Activated CD4-positive, alpha-beta T cell treated with anti-CD3 and anti-CD28 coated beads, Interleukin-2, amount 50 U/mL, for 48 hours (primary cell): Measurements from ENCODE around the gene PTPRF.
"Not testable (repeated sequence)": the region's sequence is repeated elsewhere in the genome, so short reads cannot be mapped to it uniquely, and the experiment has no call there.

ENCODE experiments used
- DNase-seq, 2 experiments: peaks; one replicate each; pipeline ENCODE4 v3.0.0-alpha.2; 2020

PTPRF gene

DNA sequence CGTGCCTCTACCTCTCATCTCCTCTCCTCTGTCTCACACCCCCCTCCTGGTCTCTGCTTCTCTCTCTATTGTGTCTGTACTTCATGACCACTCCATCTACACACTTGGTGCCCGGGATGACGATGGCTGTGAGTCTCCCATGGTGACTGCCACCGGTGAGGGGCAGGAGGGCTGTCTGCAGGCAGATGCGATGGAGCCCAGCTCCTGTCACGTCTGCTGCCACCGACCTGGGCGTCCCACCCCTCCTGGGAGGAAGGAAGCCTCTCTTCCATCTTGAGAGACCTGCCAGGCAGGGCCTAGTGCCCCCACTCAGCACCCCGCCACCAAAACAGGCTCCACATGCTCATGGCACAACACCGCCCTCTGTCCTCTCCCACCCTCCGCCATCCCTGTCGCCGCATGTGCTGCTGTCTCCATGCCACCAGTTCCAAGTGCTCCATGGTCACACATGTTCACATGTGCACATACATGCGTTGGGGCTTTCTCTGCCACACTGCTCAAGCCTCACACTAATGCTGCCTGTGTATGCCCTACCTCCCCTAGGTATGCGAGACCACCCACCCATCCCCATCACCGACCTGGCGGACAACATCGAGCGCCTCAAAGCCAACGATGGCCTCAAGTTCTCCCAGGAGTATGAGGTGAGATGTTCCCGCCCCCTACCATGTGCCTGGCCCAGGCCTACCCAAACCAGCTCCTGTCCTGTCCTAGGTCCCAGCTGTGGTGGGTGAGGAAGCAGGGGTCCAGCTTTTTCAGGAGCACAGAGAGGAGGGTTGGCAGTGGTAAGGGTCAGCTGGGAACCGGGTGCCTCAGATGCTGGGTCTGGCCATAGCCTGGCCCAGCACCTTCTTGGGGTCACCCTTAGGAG, 82.6 kb downstream of the PTPRF start:
- no peak for DNase-seq

DNA sequence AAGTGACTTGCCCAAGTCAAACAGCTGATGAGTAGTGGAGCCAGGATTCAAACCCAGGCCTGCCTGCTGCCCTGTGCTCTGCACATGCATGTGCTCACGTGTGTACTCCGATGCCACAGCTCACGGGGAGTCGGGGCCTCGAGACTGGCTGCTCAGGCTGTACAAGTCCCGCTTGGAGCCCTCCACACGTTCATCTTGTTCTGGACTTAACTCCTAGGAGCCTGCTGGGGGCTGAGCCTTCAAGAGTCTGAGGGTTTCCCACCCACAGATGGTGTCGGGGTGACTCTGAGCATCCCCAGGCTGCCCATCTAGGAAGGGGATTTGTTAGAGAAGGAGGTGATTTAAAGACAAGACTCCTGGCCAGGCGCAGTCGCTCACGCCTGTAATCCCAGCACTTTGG, 83.5 kb downstream of the PTPRF start:
- no peak for DNase-seq

DNA sequence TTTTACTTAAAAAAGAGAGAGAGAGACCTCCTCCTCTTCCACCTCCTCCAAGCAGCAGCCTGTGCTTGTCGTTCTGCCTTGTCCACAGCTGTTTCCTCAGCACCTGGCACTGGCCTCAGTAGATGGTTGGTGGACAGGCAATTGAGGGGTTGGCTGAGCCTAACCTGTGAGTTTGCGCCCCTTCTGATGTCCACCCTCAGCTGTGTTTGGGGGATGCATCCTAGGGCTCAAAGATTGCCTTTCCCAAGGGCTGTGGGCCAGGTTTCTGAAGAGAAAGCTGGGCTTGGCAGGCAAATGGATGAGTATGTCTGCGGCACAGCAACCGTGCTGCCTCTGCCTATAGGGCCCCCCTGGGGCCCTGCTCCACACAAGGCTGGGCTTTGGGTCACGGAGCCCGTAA, 84.2 kb downstream of the PTPRF start:
- no peak for DNase-seq

DNA sequence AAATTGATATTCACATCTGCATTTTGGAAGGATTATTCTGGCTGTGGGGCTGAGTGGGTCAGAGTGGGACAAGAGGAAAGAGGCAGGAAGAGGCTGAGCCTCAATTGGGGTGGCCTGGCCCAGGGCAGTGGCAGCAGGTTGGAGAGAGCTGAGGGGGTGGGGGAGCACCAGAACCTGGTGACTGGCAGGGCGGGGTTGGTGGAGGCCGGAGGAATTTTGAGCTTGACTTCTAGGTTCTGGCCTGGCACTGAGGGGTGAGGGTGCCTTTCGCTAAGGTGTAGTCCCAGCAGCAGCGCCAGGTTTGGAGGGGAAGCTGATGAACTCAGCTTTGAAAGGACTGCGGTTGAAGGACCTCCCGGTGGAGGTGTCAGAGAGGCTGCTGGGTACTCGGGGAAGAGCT, 85.7 kb downstream of the PTPRF start:
- DNase-seq: no peak

DNA sequence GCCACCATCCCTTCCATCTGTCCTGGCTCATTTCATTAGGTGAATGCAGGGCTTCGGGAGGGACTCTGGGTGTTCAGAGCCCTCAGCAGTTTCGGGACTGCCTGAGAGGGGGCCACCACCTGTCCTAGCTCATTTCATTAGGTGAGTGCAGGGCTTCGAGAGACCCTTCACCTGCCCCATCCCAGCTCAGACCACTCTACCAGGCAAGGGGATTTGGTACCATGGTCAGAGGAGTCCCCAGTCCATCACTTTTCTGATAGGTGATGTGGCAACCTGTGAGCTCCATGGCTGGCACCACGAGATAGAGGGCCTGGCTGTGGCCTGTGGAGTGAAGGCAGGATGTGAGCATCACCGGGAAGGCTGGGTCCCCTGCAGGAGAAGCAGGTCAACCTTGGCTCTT, 86.3 kb downstream of the PTPRF start:
- DNase-seq: no peak

DNA sequence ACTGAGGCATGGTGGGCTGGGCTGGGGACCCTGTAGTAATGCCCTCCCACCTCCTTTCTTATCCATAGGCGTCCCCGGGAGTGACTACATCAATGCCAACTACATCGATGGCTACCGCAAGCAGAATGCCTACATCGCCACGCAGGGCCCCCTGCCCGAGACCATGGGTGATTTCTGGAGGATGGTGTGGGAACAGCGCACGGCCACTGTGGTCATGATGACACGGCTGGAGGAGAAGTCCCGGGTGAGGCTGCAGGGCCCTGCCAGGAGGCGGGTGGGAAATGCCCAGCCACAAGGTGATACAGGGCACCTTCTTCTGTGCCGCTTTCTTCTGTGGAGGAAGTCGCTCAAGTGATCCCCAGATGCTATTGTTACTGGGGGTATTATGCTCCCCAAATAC, 87.0 kb downstream of the PTPRF start:
- DNase-seq: no peak

DNA sequence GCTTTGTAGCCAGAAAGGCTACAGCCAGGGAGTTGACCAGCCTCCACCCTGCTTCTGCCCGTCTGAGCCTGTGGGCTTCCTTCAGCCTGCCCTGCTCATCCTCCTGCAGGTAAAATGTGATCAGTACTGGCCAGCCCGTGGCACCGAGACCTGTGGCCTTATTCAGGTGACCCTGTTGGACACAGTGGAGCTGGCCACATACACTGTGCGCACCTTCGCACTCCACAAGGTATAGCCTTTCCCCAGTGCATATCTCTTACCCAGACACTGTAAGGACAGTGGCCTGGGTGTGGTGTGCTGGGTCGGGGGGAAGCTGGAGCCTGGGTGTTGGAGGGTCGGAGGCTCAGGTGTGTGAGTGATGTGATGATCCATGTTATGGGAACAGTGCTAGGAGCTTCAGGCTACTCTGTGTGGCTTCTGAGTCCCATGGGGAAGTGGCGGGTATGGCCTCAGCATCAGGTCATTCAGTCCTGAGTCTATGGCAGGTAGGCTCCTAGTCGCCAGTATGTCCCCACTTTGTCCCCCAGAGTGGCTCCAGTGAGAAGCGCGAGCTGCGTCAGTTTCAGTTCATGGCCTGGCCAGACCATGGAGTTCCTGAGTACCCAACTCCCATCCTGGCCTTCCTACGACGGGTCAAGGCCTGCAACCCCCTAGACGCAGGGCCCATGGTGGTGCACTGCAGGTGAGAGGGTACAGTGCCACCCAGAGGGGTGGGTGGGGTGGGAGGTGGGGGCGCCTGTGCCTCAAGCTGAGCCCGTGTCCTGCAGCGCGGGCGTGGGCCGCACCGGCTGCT, 88.0 kb downstream of the PTPRF start:
- no peak for DNase-seq

DNA sequence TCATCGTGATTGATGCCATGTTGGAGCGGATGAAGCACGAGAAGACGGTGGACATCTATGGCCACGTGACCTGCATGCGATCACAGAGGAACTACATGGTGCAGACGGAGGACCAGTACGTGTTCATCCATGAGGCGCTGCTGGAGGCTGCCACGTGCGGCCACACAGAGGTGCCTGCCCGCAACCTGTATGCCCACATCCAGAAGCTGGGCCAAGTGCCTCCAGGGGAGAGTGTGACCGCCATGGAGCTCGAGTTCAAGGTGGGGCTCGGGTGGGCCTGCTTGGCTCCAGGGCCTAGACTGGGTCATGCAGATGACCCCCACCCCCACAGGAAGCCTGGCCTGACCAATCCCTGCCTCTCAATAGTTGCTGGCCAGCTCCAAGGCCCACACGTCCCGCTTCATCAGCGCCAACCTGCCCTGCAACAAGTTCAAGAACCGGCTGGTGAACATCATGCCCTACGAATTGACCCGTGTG, 88.7 kb downstream of the PTPRF start:
- DNase-seq: no peak

DNA sequence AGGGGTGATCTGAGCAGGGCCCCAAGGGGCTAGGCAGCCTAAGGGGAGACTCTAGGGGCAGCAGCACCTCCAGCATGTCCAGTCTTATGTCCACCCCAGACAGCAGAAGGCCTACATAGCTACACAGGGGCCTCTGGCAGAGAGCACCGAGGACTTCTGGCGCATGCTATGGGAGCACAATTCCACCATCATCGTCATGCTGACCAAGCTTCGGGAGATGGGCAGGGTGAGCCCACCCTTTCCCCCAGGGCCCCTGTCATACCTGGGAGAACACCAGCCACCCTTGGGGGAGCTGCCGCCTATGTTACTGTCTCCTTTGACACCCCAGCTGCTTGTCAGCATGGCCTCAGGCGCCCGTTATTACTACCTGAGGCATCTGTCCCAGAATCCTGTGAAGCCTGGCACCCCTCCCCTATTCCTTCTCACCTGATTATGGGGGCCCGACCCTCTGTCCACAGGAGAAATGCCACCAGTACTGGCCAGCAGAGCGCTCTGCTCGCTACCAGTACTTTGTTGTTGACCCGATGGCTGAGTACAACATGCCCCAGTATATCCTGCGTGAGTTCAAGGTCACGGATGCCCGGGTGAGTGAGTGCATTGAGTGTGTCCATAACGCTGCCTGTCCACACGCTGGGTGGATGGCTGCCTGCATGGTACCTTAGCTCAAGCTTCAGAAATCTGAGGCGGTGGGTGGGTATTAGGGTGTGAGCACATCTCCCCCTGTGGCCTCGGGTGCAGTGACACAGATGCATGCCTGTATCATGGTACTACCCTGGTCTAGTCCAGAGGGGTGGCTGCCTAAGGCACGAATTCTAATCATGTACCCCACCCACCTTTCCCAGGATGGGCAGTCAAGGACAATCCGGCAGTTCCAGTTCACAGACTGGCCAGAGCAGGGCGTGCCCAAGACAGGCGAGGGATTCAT, 89.6 kb downstream of the PTPRF start:
- no peak for DNase-seq

DNA sequence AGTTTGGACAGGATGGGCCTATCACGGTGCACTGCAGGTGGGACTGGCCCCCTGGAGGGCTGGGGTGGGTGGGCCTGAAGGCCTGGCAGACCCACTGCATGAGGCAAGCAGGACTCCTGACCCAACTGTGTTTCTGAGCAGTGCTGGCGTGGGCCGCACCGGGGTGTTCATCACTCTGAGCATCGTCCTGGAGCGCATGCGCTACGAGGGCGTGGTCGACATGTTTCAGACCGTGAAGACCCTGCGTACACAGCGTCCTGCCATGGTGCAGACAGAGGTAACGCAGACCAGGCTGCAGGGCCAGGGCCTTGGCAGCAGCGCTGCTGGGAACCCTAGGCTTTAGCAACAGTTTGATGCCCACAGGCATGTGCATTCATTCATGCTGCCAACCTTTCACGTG, 90.3 kb downstream of the PTPRF start:
- no peak for DNase-seq

DNA sequence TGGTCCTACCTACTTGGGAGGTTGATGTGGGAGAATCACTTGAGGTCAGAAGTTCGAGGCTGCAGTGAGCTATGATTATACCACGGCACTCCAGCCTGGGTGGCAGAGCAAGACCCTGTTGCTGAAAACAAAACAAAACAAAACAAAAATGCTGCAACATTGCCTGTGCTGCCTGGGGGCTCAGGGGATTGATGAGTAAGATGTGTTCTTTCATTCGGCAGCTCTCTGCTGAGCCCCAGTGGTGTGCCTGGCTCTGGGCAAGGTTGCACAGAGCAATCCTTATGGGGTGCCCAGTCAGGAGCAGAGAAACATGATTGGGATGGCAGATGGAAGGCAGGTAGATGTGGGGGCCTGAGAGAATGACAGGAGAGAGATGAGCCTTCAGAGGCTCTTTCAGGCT, 90.7 kb downstream of the PTPRF start:
- no peak for DNase-seq

DNA sequence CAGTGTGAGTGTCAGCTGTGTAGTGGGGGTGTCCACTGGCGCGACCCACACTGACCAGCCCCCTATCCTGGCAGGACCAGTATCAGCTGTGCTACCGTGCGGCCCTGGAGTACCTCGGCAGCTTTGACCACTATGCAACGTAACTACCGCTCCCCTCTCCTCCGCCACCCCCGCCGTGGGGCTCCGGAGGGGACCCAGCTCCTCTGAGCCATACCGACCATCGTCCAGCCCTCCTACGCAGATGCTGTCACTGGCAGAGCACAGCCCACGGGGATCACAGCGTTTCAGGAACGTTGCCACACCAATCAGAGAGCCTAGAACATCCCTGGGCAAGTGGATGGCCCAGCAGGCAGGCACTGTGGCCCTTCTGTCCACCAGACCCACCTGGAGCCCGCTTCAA, 91.2 kb downstream of the PTPRF start:
- no peak for DNase-seq

DNA sequence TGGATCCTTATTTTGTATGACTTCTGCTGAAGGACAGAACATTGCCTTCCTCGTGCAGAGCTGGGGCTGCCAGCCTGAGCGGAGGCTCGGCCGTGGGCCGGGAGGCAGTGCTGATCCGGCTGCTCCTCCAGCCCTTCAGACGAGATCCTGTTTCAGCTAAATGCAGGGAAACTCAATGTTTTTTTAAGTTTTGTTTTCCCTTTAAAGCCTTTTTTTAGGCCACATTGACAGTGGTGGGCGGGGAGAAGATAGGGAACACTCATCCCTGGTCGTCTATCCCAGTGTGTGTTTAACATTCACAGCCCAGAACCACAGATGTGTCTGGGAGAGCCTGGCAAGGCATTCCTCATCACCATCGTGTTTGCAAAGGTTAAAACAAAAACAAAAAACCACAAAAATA, 91.8 kb downstream of the PTPRF start:
- no peak for DNase-seq

DNA sequence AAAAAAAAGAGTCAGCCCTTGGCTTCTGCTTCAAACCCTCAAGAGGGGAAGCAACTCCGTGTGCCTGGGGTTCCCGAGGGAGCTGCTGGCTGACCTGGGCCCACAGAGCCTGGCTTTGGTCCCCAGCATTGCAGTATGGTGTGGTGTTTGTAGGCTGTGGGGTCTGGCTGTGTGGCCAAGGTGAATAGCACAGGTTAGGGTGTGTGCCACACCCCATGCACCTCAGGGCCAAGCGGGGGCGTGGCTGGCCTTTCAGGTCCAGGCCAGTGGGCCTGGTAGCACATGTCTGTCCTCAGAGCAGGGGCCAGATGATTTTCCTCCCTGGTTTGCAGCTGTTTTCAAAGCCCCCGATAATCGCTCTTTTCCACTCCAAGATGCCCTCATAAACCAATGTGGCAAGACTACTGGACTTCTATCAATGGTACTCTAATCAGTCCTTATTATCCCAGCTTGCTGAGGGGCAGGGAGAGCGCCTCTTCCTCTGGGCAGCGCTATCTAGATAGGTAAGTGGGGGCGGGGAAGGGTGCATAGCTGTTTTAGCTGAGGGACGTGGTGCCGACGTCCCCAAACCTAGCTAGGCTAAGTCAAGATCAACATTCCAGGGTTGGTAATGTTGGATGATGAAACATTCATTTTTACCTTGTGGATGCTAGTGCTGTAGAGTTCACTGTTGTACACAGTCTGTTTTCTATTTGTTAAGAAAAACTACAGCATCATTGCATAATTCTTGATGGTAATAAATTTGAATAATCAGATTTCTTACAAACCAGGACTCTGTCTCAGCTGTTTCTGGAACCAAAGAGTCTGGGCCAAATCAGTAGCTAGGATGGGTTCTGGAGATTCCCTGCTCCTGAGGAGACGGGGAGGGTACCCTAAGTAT, 92.5 kb downstream of the PTPRF start:
- no peak for DNase-seq

DNA sequence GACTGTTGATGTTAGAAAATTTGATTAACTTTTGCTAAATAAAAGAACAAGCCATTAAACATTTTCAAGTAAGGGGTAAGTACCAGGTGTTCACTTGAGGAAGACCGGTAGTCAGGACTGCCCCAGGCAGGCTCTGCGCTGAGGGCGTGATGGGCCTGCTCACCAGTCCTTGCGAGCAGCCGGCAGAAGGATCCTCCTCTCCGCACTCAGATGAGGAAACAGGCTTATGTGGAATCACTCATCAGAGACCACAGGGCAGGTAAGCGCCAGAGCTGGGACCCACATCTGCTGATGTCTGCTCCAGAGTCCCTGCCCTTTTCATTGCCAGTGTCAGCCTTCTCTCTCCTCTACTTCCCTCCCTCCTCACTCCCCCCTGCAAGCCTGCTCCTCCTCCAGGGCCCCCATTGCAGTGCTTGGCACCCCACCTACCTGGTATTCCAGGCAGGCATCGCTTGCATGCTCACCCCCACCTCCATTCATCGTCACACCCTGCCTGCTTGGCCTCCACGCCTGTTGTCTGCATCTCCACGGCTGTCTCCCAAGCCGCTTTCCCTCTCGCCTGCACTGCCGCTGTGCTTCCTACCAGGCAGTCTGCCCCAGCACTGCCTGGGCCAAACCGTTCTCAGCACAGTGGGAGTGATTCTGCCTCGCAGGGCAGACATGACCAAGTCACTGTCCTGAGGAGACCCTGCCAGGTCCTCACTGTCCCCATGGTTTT, 94.5 kb downstream of the PTPRF start:
- DNase-seq: no peak

DNA sequence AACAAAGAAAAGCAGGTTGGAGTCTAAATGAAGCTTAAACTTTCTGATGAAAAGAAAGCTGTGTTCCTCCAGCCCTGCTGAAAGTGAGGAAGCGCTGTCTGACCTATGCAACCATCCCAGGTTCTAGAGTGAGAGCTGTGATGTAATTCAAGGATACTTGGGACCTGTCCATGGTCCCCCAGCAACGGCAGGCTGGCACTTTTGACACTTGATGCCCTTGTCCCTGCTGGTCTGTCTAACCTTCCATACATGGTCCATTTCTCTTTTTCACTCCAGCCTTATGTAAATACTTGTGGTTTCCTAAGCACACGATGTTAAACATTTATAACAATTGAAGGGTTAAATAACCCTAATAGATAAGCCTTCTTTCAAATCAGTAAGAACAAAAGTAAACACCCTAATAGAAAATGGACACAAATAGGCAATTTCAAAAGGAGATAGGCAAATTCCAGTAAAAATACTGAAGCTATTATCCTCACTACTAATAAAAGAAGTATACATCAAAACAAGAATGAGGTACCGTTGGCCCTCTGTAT, 101.5 kb downstream of the PTPRF start:
- no peak for DNase-seq

DNA sequence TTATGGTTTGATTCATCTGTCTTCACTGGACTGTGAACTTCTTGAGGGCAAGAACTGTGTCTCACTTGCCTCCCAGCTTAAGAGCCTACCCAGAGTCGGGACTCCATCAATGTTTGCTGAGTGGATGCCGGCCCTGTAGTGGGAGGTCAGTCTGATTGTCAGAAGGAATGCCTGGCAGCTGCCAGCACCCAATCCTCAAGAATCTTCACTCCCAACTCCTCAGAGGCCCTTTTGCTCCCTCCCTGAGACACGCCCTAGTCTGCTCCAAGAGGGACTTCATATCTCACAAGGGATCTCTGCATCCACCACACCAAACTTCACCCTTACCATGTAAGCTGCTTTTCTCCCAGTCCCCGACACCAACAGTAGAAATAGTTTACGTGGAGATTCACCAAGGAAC, 104.0 kb downstream of the PTPRF start:
- DNase-seq: no peak

DNA sequence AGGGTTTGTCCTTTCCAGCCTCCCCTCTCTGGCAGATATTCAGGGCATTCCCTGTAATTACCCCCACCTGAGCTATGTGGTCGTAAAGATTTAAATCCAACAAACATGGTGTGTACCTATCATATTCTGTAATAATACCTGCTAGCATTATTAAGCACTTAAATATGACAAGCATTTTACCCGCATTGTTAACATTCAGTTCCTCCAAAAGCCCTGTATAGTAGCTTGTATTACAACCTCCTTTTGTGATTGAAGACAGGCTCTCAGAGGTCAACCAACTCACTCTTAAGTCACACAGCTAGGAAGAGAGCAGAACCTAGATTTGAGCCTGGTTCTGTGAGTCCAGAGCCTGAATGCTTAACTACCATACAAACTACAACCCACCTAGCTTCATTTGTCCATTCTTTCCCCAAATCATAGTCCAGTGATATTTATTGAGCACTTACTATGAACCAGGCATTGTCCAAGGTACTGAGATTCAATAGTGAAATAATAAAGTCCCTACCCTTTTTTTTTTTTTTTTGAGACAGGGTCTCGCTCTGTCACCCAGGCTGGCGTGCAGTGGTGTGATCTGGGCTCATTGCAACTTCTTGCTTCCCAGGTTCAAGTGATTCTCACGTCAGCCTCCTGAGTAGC, 105.4 kb downstream of the PTPRF start:
- no peak for DNase-seq

DNA sequence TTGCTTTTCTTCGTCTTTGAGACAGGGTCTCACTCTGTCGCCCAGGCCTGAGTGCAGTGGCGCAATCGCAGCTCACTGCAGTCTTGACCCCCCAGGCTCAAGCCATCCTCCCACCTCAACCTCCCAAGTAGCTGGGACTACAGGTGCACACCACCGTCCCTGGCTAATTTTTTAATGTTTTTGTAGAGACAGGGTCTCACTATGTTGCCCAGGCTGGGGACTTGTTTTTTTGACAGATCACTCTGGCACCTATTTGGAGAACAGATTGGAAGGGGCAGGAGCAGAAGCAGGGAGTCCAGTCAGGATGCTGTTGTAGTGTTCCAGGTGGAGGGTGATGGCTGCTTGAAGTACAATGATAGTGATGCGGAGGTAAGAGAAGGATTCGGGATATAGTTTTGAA, 106.6 kb downstream of the PTPRF start:
- no peak for DNase-seq

DNA sequence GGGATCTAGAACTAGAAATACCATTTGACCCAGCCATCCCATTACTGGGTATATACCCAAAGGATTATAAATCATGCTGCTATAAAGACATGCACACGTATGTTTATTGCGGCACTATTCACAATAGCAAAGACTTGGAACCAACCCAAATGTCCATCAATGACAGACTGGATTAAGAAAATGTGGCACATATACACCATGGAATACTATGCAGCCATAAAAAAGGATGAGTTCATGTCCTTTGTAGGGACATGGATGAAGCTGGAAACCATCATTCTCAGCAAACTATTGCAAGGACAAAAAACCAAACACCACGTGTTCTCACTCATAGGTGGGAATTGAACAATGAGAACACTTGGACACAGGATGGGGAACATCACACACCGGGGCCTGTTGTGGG, 107.7 kb downstream of the PTPRF start:
- not testable (repeated sequence) for DNase-seq
